ENCODE measurements around the gene PSMC1.

DNA sequence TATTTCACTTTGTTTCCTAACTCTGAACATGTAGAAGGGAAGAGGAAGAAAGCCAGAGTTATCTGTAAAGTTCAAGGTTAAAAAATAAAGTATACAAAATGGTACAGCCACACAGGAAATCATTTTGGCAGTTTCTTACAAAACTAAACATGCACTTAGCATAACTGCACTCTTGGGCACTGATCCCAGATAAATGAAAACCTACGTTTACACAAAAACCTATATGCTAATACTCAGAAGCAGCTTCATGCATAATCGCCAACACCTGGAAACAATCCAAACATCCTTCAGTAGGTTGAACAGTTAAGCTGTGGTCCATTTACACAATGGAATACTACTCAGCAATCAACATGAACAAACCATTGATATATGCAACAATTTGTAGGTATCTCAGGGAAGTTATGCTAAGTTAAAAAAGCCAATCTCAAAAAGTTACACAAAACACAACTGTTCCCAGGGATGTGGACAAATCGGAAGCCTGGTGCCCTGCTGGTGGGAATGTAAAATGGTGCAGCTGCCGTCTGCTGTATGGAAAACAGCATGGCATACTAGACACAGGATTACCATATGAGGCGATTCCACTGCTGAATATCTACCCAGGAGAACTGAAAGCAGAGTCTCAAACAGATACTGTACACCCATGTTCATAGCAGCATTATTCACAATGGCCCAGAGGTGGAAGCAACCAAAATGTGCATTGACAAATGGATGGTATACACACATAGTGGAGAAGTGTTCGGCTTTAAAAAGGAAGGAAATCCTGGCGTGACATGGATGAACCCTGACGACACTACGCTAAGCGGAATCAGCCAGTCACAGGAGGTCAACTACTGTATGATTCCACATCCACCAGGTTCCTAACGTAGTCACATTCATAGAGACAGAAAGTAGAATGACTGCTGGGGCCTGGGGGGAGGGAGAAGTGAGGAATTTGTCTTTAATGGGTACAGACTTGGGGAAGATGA lies 37.7 kb downstream of the PSMC1 start:
- no peak for TF ChIP-seq CTCF (IDR thresholded peaks at IDR 0.05)
- TF ChIP-seq EZH2 (IDR thresholded peaks at IDR 0.05; ENCODE audit: borderline replicate concordance, insufficient read depth, low read depth, low read length, poor library complexity, severe bottlenecking), result no peak
